T-cell (primary cell): Measurements from ENCODE around the gene BICD1. TPM values are rescaled to one million over a fixed set of nuclear protein-coding genes. Genes with fewer than 3 reads are reported as not detected.

ENCODE experiments used
- ATAC-seq, 4 experiments: fragments of 200-7000 bp in 3 of 4; fragments of 150-1000 bp in 1 of 4; cut with Tn5 transposase; replicated peaks in 1 of 4; 1 replicate in 3 of 4; 2 replicates in 1 of 4; pipeline ENCODE4 v1.10.0; 2021; ENCODE audit warnings: moderate library complexity in 3 of 4, mild to moderate bottlenecking in 2 of 4, moderate number of reproducible peaks in 1 of 4
- CTCF ChIA-PET, 2 donors: fragments of 300-600 bp; sonication (Branson Sonifier 250); formaldehyde crosslinking; loops; one replicate each; lab custom pipeline; 2022; ENCODE audit warnings: antibody characterized with exemption in 2 of 2; lab: Charles Lee
- POLR2A ChIA-PET, 2 donors: fragments of 300-600 bp; sonication (Branson Sonifier 250); formaldehyde crosslinking; loops; one replicate each; lab custom pipeline; 2022; ENCODE audit warnings: antibody characterized with exemption in 2 of 2; lab: Charles Lee
- DNase-seq, 35 experiments: peaks; one replicate each; pipeline versions ENCODE4 v3.0.0 to v3.0.0-alpha.2; 2013 to 2023
- H3K27ac ChIP-seq: one replicate; pipeline ENCODE4 v1.5.1; 2013; ENCODE audit warnings: low read length
- H3K27me3 ChIP-seq, 2 experiments: replicated peaks in 1 of 2; 1 replicate in 1 of 2; 2 replicates in 1 of 2; pipeline versions ENCODE4 v1.6.1 to v1.7.0; 2013; ENCODE audit warnings: low read length in 1 of 2, mixed read lengths in 1 of 2; ENCODE audit not compliant: control insufficient read depth in 2 of 2, insufficient read depth in 2 of 2; ENCODE audit errors: extremely low read depth in 1 of 2
- H3K36me3 ChIP-seq, 2 donors: 1 replicate in 1 of 2; 2 replicates in 1 of 2; pipeline versions ENCODE4 v1.6.1 to v1.7.0; 2013; ENCODE audit warnings: low read length in 1 of 2; ENCODE audit not compliant: control insufficient read depth in 2 of 2, insufficient read depth in 1 of 2; ENCODE audit errors: extremely low read depth in 1 of 2
- H3K4me1 ChIP-seq, 2 experiments: 1 replicate in 1 of 2; 2 replicates in 1 of 2; pipeline versions ENCODE4 v1.6.1 to v1.7.0; 2013; ENCODE audit warnings: low read length in 2 of 2, mixed read lengths in 1 of 2; ENCODE audit not compliant: insufficient read depth in 2 of 2, control insufficient read depth in 1 of 2; ENCODE audit errors: extremely low read depth in 1 of 2
- H3K4me3 ChIP-seq, 2 donors: 1 replicate in 1 of 2; 2 replicates in 1 of 2; pipeline versions ENCODE4 v1.5.1 to v1.7.0; 2013; ENCODE audit warnings: mild to moderate bottlenecking in 2 of 2, low read length in 1 of 2, moderate library complexity in 1 of 2; ENCODE audit not compliant: control insufficient read depth in 1 of 2; ENCODE audit errors: extremely low read depth in 1 of 2
- H3K9me3 ChIP-seq: 2 replicates; pipeline ENCODE4 v1.7.0; 2013
- H3K27ac Mint-ChIP-seq, 2 donors: one replicate each; pipeline ENCODE4 v1.8.0; 2020 to 2021; ENCODE audit warnings: mild to moderate bottlenecking in 2 of 2, mixed read lengths in 2 of 2
- H3K27me3 Mint-ChIP-seq, 2 donors: one replicate each; pipeline ENCODE4 v1.8.0; 2021 to 2022; ENCODE audit warnings: mixed read lengths in 2 of 2
- H3K36me3 Mint-ChIP-seq: one replicate; pipeline ENCODE4 v1.8.0; 2021; ENCODE audit warnings: mixed read lengths
- H3K4me1 Mint-ChIP-seq, 3 donors: one replicate each; pipeline ENCODE4 v1.8.0; 2020 to 2022; ENCODE audit warnings: mixed read lengths in 3 of 3, mild to moderate bottlenecking in 1 of 3
- H3K4me3 Mint-ChIP-seq, 3 donors: one replicate each; pipeline ENCODE4 v1.8.0; 2020 to 2022; ENCODE audit warnings: mild to moderate bottlenecking in 3 of 3, mixed read lengths in 3 of 3, moderate library complexity in 3 of 3
- H3K9me3 Mint-ChIP-seq, 3 donors: one replicate each; pipeline ENCODE4 v1.8.0; 2020 to 2022; ENCODE audit warnings: mixed read lengths in 3 of 3
- WGBS: methylation state at CpG from one replicate; pipeline ENCODE4 v1.1.5; 2013; ENCODE audit warnings: missing lambda C conversion rate; ENCODE audit not compliant: insufficient coverage; 5-methylcytosine and 5-hydroxymethylcytosine counted together
- total RNA-seq, 35 experiments: library from RNA in 6 of 35; stranded (reverse) in 6 of 35; fragments of 120-200 nt in 1 of 35; gene quantifications; one replicate each; pipeline versions ENCODE4 v1.2.1 to v1.2.4 and lab custom pipeline; 2013 to 2026

The BICD1 gene
- total RNA-seq, 5 donors from 2014 or later (not counting 1 experiment from before 2014, with no cell fraction given) = 17.2 to 19.6 (median 19.1) TPM

DNA sequence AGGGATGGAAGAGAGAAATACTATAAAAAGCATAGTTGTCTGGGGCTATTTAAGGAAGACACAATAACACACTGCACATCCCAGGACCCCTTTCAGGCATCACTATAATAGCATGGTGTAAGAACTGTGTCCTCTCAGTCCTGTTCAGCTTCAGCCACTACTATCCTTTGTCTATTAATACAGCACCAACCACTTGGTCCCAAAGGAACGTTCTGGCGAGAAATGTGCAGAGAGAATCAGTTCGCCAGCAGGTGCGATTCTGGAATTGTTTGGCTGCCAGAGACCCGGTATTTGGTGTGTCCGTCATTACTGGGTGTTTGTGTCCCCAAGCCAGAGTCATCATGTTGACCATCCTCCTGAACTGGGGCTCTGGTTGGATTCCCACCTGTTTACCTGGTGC is 52.7 kb downstream of the BICD1 start:
- Histone ChIP-seq H3K4me1 (no peaks in the 10 kb centered on the region), H3K9me3 (no peaks in the 10 kb centered on the region), H3K27ac (no peak overlapping the region), H3K36me3 (no peaks in the 10 kb centered on the region), H3K27me3 (no peaks in the 10 kb centered on the region), H3K4me3 (no peak overlapping the region)
- Mint-ChIP-seq H3K9me3 (no peaks in the 10 kb centered on the region), H3K27ac (no peak overlapping the region), H3K4me1 (peaks cover 0 to 3% (median 1%) of the 10 kb centered on the region in 3 donors), H3K27me3 (no peaks in the 10 kb centered on the region), H3K4me3 (no peak overlapping the region), H3K36me3 (peaks cover 13% of the 10 kb centered on the region)
- 98% methylated on average over 5 of the region's 6 CpGs for WGBS
- ChIA-PET POLR2A (no interaction called here), CTCF (interaction anchor here in 1 of 2 donors (0.5 kb wide), 1 partner anchor 99 kb away, joined by 6 read pairs; no protein-coding TSS in a partner anchor)
- ATAC-seq (no peak), DNase-seq (no peak)

DNA sequence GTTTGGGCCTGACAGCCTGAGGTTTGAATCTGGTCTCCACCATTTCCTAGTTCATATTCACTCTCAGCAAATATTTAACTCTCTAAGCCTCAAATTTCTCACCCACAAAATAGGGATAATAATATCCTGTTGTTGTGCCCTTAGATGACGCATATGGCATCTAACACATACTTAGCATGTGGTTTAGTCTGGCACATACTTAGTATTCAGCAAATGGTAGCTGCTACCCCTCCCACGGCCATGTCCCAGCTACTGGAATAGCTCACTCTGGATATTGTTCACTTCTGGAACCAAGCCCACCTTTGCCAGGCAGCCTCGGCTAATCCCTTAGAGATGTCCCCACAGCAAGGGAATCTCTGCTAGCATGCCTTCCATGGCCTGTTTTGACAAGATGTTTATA is 53.3 kb downstream of the BICD1 start:
- 81% methylated on average over 2 of the region's 3 CpGs for WGBS
- no peak for ATAC-seq
- Mint-ChIP-seq H3K4me1 (peaks cover 0 to 3% (median 1%) of the 10 kb centered on the region in 3 donors), H3K27ac (no peak overlapping the region), H3K27me3 (no peaks in the 10 kb centered on the region), H3K36me3 (peaks cover 18% of the 10 kb centered on the region), H3K9me3 (peaks cover 0 to 3% (median 2%) of the 10 kb centered on the region in 3 donors), H3K4me3 (no peak overlapping the region)
- ChIA-PET POLR2A (interaction anchor here in 1 of 2 donors (0.6 kb wide), 1 partner anchor 660 kb away, joined by 3 read pairs; no protein-coding TSS in a partner anchor), CTCF (interaction anchor here in 1 of 2 donors (0.5 to 0.8 kb wide), 2 partner anchors 99 to 477 kb away, joined by 5 to 6 read pairs; no protein-coding TSS in a partner anchor)
- Histone ChIP-seq H3K4me3 (no peak overlapping the region), H3K9me3 (no peaks in the 10 kb centered on the region), H3K27me3 (no peaks in the 10 kb centered on the region), H3K36me3 (no peaks in the 10 kb centered on the region), H3K27ac (no peak overlapping the region), H3K4me1 (no peaks in the 10 kb centered on the region)
- peak in 1 of 35 experiments; percentile 9 for DNase-seq

DNA sequence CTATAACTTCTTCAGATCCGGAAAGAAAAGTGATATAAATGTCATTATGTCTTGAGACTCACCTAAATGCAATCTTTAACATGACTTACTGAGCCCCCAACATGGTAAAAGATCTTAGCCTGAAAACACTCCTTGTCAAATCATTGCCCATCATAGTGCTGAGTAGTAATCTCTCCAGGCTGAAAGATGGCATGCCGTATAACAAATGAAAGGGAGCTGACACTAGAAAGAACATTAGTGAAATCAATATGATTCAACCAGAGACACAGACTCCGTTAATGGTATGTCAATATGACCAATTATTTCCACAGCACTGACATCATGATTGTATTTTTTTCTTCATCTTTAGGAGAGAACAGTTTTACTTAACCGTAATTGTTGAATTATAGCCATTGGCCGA is 54.4 kb downstream of the BICD1 start:
- no CpG with 5 or more reads among the region's 5 CpGs for WGBS
- DNase-seq = no peak
- Histone ChIP-seq H3K27me3 (no peaks in the 10 kb centered on the region), H3K4me3 (no peak overlapping the region), H3K4me1 (no peaks in the 10 kb centered on the region), H3K36me3 (no peaks in the 10 kb centered on the region), H3K9me3 (no peaks in the 10 kb centered on the region), H3K27ac (no peak overlapping the region)
- Mint-ChIP-seq H3K27ac (no peak overlapping the region), H3K36me3 (peaks cover 20% of the 10 kb centered on the region), H3K27me3 (no peaks in the 10 kb centered on the region), H3K4me3 (no peak overlapping the region), H3K9me3 (peaks cover 0 to 4% (median 3%) of the 10 kb centered on the region in 3 donors), H3K4me1 (peaks cover 0 to 3% (median 1%) of the 10 kb centered on the region in 3 donors)
- ATAC-seq = no peak
- POLR2A ChIA-PET = no interaction called here
- CTCF ChIA-PET = interaction anchor here in 1 of 2 donors (0.6 kb wide), 2 partner anchors 55 to 886 kb away, joined by 3 read pairs; no protein-coding TSS in a partner anchor

DNA sequence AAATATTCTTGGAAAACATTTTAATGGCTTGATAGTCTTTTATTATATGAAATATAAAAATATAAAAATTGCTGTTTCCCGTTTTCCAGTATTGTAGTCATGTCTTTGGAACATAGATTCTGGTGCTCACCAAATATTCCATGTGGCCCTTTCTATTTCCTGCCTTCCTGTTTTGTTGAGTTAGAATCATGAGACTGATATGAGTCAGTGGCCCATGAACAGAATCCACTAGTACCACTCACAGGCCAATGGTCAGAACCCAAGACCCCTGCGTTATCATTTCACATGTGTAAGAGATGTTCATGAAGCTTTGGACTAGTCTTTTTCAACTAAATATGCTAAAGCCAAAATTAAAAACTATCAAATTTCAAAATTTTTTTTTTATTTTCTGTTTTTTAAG is 56.9 kb downstream of the BICD1 start:
- no peak overlapping the region for H3K4me3 ChIP-seq
- H3K27ac ChIP-seq = no peak overlapping the region
- no peak overlapping the region for H3K4me3 Mint-ChIP-seq
- no peaks in the 10 kb centered on the region for H3K27me3 ChIP-seq
- H3K27me3 Mint-ChIP-seq = no peaks in the 10 kb centered on the region
- WGBS = no CpG with 5 or more reads among the region's 2 CpGs
- H3K9me3 Mint-ChIP-seq = peaks cover 0 to 4% (median 3%) of the 10 kb centered on the region in 3 donors
- ATAC-seq = no peak
- H3K4me1 Mint-ChIP-seq = peaks cover 0 to 3% (median 1%) of the 10 kb centered on the region in 3 donors
- no peaks in the 10 kb centered on the region for H3K4me1 ChIP-seq
- H3K27ac Mint-ChIP-seq = no peak overlapping the region
- no peak for DNase-seq
- CTCF ChIA-PET = no interaction called here
- H3K36me3 ChIP-seq = no peaks in the 10 kb centered on the region
- H3K36me3 Mint-ChIP-seq = peaks cover 23% of the 10 kb centered on the region
- POLR2A ChIA-PET = no interaction called here
- H3K9me3 ChIP-seq = peaks cover 2% of the 10 kb centered on the region

- POLR2A ChIA-PET = no interaction called here
- H3K4me1 Mint-ChIP-seq = no peaks in the 10 kb centered on the region
- H3K4me3 ChIP-seq = no peak overlapping the region
- H3K4me3 Mint-ChIP-seq = no peak overlapping the region
- H3K9me3 ChIP-seq = peaks cover 2% of the 10 kb centered on the region
- no CpG with 5 or more reads among the region's 4 CpGs for WGBS
- no peak overlapping the region for H3K27ac Mint-ChIP-seq
- no peaks in the 10 kb centered on the region for H3K36me3 ChIP-seq
- CTCF ChIA-PET = no interaction called here
- ATAC-seq (no peak), DNase-seq (no peak)
- no peaks in the 10 kb centered on the region for H3K27me3 ChIP-seq
- peaks cover 0 to 4% (median 3%) of the 10 kb centered on the region in 3 donors for H3K9me3 Mint-ChIP-seq
- no peak overlapping the region for H3K27ac ChIP-seq
- H3K27me3 Mint-ChIP-seq = no peaks in the 10 kb centered on the region
- peaks cover 17% of the 10 kb centered on the region for H3K36me3 Mint-ChIP-seq
- H3K4me1 ChIP-seq = no peaks in the 10 kb centered on the region
Observed at GRCh38 chr12:32166510-32166909, 59.9 kb downstream of the BICD1 start.

DNA sequence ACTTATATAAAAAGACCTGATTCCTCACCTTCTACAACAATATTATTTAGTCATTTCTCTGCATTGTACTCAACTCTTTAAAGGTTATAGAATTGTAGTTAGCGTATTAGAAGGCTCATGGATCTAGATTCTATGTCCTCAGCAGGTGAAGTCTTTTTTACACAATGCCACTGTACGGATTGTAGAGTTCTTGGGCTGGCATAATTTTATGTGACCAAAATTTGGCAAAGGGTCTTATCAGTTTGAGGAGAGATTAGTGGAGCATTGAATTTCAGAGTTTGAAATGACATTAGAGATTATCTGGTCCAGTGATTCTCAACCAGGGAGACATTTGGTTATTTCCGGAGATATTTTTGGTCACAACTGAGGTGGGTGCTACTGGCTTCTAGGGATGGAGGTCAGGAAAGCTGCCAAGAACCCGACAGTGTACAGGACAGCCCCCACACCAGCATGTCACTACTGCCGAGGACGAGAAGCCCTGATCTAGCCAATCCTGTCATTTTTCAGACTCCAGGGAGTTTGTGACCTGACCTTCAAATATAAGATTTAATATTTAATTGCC is 63.9 kb downstream of the BICD1 start:
- no peak overlapping the region for H3K27ac ChIP-seq
- ChIA-PET POLR2A (no interaction called here), CTCF (interaction anchor here in 1 of 2 donors (0.5 kb wide), 1 partner anchor 50 kb away, joined by 3 read pairs; no protein-coding TSS in a partner anchor)
- no peaks in the 10 kb centered on the region for H3K27me3 Mint-ChIP-seq
- WGBS = 90% methylated on average over 1 of the region's 6 CpGs
- ATAC-seq (no peak), DNase-seq (no peak)
- H3K4me1 ChIP-seq = no peaks in the 10 kb centered on the region
- no peaks in the 10 kb centered on the region for H3K9me3 Mint-ChIP-seq
- no peak overlapping the region for H3K4me3 ChIP-seq
- H3K4me3 Mint-ChIP-seq = no peak overlapping the region
- H3K4me1 Mint-ChIP-seq = peaks cover 0 to 3% (median 2%) of the 10 kb centered on the region in 3 donors
- peaks cover 2% of the 10 kb centered on the region for H3K9me3 ChIP-seq
- no peaks in the 10 kb centered on the region for H3K27me3 ChIP-seq
- peaks cover 15% of the 10 kb centered on the region for H3K36me3 Mint-ChIP-seq
- H3K27ac Mint-ChIP-seq = no peak overlapping the region
- no peaks in the 10 kb centered on the region for H3K36me3 ChIP-seq
